Brain pericyte (primary cell): Measurements from ENCODE around the gene COL23A1.

Experiments used
- DNase-seq: peaks from one replicate; pipeline ENCODE4 v3.0.0-alpha.2; 2012; ENCODE audit warnings: low read depth, low spot score

COL23A1 gene

DNA sequence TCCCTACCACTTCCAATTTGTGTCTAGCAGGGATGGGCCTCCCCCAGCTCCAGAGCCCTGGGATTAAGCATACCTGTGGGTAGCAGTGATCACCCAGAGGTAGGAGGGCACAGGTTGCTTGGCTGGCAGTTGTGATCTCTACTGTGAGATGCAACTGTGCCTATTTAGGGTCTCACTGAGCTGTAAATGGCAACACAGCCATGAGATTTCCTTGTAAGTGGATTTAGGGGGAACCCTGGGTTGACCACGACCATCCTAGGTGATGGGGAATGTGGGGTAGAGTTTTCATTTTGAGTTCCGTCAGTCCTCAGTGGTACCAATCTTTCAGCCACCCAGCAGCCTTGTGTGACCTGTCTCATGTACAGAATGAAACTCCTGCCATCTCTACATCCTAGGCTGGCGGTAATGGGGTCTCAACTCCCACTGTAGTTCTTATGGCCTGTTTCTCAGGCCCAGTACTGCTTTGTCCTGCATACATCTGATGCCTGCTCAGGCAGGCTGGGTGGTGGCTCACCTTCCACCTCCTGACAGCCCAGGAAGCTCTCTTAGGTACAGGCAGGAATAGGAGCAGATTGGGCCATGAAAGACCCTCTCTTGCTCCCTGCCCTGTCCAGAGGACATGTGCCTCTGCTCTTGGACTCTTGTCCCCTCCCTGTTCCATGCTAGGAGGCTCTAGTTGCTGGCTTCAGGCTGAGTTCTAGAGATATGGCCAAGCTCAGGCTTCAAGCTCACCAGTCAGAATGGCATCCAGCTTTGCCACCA lies 377.8 kb downstream of the COL23A1 start:
- DNase-seq: no peak

DNA sequence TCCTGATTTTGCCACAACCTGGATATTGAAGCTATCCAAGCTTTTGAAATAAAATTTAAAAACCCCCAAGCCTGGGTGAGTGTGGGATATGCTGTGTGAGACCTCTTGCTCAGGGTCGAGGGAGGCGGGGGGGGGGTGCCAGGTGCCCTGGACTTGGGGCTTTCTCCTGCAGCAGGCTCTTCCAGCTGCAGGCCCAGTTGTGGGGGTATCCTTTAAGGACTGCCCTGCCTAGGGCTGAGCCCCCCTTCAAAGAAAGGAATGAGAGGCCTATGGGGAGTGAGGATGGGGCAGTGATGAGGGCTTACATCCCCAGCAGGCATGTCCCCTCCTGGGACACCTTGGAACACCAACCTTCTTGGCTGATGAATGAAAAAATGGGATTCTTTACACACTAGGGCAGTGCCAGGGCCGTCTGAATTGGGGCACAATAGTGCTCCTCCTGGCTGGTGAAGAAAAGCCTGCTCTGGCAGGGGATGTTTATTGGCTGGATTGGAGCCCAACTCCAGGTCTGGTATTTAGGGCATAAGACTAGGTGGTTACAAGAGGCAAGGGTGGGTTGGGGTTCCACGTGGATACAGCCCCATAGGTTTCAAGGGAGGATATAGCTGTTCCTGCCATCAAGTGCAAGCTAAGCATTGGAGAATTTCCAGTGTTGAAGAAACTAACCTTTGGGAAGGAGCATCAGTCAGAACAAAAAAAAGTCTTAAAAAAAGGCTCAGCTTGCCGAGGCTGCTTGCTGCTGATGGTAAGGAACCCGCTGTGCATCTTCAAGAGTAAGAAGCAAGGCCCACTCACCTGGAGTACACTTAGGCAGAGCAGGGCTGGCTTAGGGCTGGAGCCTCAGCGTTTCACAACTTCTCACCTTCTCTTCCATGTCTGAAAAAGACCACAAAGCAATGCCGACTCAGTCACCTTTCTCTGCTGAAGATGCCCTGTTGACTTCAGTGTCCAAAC lies 378.8 kb downstream of the COL23A1 start:
- no peak for DNase-seq

DNA sequence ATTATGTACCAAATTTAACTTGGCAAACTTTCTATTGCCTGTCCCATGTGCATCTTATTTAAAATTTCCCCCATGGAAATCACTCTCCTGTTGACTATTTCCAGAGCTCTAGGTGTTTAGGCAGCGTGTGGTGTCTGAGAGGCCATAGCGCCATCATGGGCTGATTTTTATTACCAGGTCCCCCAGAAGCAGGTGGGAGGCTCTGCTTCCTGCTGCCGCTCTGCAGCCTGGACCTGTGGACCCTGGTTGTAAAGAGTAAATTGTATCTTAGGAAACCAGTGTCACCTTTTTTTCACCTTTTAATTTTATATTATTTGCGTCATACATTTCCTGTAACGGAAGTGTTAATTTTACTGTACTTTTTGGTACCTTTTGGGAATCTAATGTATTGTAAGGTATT lies 379.5 kb downstream of the COL23A1 start:
- no peak for DNase-seq

DNA sequence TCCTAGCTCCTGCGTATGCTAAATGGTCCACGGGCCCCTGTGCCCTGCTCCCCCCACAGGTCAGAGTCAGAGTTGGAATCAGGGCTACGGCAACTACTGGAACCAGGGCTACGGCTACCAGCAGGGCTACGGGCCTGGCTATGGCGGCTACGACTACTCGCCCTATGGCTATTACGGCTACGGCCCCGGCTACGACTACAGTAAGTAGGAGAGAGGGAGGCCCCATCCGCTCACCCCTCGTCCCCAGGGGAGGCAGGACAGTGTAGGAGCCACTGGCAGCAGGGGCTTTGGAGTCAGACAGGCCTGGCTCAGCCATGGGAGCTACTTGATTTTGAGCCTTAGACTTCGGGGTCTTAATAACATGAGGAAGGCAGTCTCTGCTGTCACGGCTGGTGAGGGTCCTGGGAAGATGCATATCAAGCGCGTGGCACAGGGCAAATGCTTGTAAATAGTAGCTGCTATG lies 380.1 kb downstream of the COL23A1 start:
- no peak for DNase-seq

DNA sequence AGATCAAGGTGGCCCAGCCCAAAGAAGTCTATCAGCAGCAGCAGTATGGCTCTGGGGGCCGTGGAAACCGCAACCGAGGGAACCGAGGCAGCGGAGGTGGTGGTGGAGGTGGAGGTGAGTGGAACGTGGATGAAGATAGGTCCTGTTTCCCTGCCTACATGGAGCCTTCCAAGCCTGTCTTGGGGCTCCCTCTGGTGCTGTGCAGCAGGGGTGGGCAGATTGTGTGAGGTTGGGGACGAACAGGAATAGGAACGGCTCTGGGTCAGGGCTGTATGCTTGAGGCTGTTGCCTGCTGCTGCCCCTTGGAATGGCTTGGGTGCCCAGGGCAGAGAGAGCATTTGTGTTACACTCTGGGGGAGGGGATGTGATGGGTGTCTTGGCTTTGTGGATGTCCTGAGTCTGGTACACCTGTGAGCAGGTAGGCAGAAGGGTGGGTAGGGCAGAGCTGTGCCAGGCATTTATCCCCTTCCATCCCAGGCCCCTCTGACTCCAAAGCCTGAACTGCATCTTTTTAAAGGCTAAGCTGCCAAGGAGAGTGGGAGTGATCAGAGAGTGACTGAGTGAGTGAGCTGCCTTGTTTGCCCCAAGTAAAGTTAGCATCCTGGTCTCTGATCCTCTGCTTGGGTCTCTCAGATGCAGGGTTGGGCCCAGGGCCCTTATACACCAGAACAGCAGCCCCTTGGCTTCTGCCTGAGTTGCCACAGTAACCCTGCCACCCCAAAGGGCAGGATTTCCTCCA lies 380.7 kb downstream of the COL23A1 start:
- DNase-seq: no peak

DNA sequence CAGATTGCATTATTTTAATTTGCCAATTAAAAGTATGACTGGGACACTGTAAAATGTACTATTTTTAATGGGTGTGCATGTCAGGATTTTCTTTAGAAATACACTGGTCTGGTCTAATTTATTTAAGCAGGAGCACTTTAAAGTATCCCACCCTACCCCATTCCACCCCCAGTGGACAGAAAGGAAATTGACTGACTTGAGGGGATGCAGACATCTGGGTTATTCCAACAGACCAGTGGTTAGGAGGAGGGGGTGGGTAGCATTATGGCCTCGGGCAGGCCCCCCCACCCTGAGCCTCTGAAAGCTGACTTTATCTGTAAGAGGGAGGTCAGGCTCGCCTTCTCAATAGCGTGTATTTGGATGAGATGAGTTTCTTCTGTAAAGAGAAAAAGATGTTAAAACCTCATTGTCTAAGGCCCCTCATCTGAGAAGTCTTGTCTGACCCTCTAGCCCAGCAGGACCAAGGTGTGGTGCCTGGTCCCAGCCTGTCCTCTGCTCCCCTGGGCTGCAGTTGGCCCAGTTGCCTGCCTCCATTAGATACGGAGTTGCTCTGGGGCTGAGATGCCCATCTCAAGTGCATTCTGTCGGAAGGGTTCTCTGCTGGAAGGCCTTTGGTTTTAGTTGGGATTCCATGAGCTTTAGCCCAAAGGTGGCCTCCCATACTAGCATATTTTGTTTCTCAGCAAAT lies 381.5 kb downstream of the COL23A1 start:
- DNase-seq: no peak

DNA sequence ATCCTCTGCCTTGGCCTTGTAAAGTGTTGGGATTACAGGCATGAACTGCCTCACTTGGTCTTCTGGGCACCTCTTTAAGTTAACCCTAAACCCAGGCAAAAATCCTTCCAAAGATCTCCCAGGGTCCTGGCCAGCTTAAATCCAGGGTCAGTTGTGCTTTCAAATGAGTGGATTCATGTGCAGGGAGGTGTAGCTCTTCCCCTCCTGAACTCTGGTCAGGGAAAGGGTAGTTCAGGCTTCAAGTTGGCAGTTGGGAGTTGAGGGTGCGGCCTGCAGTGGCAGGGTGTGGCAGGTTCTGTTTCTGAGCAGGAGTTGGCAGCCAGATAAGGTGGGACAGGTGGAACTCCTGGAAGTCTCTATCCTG lies 382.3 kb downstream of the COL23A1 start:
- no peak for DNase-seq

DNA sequence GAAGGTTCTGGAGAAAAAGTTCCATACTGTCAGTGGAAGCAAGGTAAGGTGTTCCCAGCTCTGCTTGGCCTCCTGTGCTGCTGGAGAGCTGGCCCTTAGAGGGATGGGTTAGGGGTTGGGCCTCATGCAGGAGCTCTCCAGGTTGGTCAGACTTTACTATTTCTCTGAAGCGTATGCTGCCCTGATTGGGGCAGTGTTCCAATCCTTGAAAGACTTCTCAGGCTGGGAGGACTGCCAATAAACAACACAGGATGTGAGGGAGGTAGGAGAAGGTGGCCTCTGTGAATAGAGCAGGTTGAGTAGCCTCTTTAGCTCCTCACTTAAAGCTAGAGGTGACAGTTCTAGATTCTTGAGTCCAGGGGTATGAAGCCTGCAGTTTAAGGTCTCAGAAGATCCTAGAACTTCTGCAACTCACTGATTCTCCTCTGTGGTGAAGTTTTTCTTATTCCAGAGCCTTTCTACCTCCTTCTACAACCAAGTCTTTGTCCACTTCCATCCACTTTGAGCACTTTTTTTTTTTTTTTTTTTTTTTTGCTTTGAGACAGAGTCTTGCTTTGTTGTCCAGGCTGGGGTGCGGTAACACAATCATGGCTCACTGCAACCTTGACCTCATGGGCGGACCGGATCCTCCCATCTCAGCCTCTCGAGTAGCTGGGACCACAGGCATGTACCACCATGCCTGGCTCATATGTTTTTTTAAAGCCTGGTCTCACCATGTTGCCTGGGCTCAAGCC lies 382.8 kb downstream of the COL23A1 start:
- DNase-seq: no peak

DNA sequence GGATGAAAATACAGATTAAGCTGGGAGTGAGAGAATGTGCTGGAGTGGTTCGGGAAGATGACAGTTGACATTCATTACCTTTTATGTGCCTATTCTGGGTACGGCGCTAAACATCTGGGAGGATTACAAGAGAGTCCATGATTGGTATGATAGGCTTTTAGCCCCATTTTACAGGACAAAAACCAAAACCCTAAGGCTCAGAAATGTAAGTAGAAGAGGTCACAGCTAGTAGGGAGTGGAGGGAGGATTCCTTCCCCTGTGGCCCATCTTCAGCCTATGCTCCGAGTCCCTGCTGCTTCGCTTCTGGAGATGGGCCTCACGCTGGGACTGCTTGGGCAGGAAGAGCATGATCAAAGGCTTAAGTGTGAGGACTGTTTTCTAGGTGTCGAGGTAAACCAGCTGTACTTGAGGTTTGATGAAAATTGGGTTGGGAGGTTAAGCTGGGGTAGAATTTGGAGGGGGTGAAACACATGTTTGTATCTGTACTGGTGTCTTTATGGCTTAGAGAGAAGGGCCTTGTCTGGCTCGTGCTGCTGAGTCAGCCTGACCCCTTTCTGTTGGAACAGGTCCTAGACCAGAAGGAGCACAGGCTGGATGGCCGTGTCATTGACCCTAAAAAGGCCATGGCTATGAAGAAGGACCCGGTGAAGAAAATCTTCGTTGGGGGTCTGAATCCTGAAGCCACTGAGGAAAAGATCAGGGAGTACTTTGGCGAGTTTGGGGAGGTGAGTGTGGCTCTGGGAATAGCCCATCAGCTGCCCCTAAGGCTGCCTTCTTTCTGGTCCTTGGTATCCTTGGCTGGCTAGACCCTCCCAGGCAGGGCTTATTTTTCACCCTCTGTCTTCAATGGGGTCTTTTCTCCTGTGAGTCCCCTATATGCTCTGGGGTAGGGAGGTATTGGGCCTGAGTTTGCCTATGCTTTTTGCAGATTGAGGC lies 383.8 kb downstream of the COL23A1 start:
- no peak for DNase-seq

DNA sequence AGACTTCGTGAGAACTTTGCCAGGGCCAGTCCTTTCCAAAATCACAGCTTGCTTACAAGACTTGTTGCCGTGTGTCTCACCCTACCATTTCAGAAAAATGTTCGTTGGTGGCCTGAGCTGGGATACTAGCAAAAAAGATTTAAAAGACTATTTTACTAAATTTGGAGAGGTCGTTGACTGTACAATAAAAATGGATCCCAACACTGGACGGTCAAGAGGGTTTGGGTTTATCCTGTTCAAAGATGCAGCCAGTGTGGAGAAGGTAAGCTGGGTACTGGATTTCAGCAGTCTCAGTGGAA lies 384.5 kb downstream of the COL23A1 start:
- DNase-seq: no peak

DNA sequence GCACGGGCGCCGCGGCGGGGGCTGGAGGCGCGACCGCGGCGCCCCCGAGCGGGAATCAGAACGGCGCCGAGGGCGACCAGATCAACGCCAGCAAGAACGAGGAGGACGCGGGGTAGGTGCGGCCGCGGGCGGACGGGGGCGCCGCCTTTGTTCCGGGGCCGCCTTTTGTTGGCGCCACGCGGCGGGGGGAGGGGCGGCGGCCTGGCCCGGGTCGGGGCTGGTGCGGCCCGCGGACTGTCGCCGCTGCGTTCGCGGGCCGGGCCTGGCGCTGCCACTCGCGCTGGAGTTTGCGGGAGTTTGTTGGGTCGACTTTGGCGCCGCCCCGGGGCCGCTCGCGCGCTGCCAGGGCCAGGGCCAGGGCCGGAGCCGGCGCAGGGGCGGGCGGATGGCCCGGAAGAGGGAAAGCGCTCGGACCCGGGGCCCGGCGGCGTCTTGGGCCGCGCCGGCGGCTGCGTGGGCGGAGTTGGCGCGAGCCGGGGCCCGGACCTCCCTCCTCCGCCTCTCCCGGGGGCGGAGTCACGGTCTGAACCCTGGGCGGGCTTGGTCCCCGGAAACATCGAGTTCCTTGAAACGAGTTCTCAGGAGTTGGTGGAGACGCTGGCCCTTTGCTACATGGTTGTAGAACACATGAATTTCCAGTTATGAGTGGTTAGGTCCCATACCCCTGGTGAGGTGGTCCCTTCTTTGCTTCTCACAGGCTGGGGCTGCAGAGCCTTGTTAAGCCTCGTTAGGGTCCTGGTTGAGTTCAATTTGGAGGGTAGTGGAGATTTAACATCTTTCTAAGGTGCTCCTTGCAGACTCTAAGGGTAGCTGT lies 385.1 kb downstream of the COL23A1 start:
- DNase-seq: no peak

DNA sequence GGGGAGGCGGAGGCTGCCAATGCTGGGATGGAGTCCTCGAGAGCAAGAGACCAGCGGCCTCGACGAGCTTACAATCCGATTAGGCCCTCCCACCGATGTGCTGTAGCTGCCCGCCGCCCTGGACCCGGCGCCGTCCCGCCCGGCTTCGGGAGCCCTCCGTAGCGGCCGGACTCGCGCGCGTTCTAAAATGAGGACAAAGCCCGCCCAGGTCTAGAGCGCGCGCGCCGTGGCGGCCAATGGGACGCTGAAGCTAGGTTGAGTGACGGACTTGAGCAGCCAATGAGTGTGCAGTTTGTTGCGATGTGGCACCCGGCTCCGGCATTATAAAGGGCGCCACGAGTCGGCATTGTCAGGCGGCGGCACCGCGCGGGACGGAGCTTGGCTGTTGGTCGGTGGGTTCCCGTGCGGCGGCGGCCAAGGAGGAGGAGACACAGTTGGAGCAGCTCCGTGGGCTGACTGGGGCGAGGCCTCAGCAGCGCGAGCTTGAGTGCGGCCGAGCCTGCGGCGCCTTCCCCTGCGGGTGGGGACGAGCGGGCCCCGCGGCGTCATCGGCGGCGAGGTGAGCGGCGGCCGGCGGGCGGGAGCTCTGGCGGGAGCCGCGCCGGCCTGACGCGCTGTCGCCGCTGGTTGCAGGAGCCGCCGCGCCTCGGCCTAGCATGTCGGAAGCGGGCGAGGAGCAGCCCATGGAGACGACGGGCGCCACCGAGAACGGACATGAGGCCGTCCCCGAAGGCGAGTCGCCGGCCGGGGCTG lies 385.8 kb downstream of the COL23A1 start, which contains the start of gene HNRNPAB:
TSS of gene HNRNPAB (plus strand) at position 352 of the 753 bp plus-strand sequence. CDS start at position 657, 305 bp downstream.
- DNase-seq: peak; percentile 92

DNA sequence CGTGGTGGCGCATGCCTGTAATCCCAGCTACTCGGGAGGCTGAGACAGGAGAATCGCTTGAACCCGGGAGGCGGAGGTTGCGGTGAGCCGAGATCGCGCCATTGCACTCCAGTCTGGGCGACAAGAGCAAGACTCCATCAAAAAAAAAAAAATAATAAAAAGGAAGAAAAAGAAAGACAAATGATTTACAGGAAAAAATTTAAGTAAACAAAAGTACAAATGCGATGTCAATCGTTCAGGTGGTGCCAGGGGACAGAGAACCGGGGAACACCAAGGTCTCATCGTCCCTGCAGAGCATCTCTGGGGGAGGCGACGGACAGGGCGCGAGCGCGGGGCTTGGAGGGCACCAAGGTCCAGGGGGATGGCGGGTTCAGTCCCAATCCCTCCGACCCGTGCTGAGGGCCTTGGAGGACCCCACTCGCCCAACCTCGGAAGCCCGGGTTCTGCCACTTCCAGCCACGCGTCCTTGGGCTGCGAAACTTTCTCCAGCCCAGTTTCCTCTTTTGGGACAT lies 386.5 kb downstream of the COL23A1 start:
- no peak for DNase-seq

DNA sequence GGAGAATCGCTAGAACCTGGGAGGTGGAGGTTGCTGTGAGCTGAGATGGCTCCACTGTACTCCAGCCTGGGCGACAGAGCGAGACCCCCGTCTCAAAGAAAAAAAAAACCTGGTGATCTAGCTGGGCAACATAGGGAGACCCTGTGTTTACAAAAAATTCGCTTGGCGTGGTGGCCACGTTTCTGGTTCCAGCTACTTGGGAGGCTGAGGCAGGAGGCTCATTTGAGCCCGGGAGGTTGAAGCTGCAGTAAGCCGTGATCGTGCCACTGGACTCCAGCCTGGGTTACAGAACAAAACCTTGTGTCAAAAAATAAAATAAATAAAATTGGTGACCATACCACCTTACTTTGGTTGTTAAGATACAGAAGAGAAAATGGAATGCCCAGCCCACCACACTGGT lies 387.7 kb downstream of the COL23A1 start:
- no peak for DNase-seq

DNA sequence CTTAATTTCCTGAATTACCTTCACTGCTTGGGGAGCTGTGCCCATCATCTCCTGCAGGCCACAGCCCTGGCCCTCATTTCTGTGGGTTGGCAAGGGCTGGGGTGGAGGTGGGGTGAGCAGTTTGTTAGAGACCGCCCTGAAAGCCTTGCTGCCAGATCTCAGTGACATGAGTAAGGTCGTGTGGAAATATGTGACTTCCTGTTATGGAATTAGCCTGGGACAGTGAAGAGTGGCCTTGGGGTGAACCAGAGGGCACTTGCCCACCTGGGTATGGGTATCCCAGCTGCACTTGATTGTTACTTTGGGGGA lies 388.3 kb downstream of the COL23A1 start:
- DNase-seq: no peak

DNA sequence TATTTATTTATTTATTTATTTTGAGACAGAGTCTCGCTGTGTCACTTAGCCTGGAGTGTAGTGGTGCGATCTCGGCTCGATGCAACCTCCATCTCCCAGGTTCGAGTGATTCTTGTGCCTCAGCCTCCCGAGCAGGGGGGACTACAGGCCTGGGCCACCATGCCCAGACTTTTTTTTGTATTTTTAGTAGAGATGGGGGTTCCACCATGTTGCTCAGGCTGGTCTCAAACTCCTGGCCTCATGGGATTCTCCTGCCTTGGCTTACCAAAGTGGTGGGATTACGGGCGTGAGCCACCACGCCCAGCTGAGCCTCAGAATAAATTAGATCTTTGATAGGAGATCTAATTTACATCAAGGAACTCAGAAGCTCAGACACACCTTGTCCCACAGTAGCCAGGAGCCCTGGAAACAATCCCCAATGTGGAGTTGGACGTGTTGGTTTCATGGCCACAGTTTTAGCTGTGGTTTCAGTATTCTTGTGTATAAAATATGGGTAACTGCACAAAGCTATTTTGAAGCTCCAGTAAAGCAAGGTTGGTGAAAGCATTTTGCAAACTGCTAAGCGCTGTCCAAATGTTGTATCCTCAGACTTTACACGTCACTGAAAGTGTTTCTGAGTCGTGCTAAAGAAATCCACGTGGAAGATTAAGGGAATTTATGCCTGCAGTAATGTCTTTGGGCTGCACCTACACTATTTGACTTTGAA lies 388.8 kb downstream of the COL23A1 start:
- no peak for DNase-seq
